ENCODE data around the gene MPPED1.

DNA sequence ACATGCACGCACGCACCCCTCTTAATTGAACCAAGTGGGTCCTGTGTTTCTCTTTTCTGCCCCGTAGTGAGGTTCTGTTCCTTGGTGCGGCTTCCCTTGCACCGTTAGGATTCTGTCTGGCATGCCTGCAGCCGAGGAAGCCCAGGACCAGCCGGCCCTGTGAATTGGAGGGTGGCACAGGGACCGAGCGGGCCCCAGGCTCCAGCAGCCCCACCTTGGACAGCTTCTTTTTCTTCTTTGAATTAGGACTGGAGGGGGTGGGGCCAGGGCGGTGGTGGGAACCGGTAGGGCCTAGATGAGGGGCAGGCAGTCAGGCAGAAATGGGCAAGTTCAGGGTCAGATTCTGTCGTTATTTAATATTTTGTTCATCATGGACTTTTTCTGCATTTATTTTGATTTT lies 94.7 kb downstream of the MPPED1 start:
- TF ChIP-seq, protein P1, sequence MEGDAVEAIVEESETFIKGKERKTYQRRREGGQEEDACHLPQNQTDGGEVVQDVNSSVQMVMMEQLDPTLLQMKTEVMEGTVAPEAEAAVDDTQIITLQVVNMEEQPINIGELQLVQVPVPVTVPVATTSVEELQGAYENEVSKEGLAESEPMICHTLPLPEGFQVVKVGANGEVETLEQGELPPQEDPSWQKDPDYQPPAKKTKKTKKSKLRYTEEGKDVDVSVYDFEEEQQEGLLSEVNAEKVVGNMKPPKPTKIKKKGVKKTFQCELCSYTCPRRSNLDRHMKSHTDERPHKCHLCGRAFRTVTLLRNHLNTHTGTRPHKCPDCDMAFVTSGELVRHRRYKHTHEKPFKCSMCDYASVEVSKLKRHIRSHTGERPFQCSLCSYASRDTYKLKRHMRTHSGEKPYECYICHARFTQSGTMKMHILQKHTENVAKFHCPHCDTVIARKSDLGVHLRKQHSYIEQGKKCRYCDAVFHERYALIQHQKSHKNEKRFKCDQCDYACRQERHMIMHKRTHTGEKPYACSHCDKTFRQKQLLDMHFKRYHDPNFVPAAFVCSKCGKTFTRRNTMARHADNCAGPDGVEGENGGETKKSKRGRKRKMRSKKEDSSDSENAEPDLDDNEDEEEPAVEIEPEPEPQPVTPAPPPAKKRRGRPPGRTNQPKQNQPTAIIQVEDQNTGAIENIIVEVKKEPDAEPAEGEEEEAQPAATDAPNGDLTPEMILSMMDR (conservative IDR thresholded peaks at IDR 0.05): no peak
- no peak for TF ChIP-seq ZFX (IDR thresholded peaks at IDR 0.05)

All from C4-2B (cell line).